Heart left ventricle (tissue), 13 donors: ENCODE results near the gene TMEM243.

Experiments used
- CTCF ChIP-seq, 12 donors: fragments of 200-600 bp; sonication (generic) in 4 of 12; IDR thresholded peaks; one replicate each; pipeline versions ENCODE4 v1.5.0 to v1.8.0; 2018 to 2022; ENCODE audit warnings: antibody characterized with exemption in 12 of 12, mild to moderate bottlenecking in 5 of 12
- POLR2A ChIP-seq, 2 donors: fragments of 450-650 bp; IDR thresholded peaks; one replicate each; pipeline ENCODE4 v1.6.1; 2017; ENCODE audit warnings: antibody characterized with exemption in 2 of 2, mild to moderate bottlenecking in 2 of 2, moderate library complexity in 2 of 2
- donor health status: ischemic (EF 13 %, LVEDD 7.1; RV severe dilation, severe dysfunction).
- donor health status: DM: no; HTN: yes; CAD: no.
- donor health status: DM: no; HTN: no; CAD: no.
- donor health status: ischemic (EF 25% LVEDD 6.9; RV normal size, moderate dysfunction).
- donor health status: ischemic (EF 25% LVEDD 5.7; RV mildly dilated, moderate dysfunction).
- donor health status: ischemic (EF 35%, LVEDD 5.7; RV mildly dilated, moderate dysfunction).
- donor health status: nonischemic (EF 11% LVEDD 7.7; RV severe dilation, severe dysfunction).
- donor health status: DM: yes; HTN: yes; CAD: no.
- donor health status: PGD.
- donor health status: ischemic (EF 29% LVEDD 5.4; RV normal size, mild dysfunction).
- donor health status: nonischemic (EF 23%, LVEDD 6.1; RV moderate dilation, normal function).

- TF ChIP-seq CTCF (IDR thresholded peaks at IDR 0.05) (no peak), POLR2A (IDR thresholded peaks at IDR 0.05) (no peak)
Observed at GRCh38 chr7:87179180-87179579, 40.4 kb downstream of the TMEM243 start.
